ENCODE results near the gene TBC1D10B. TPM values are rescaled to one million over a fixed set of nuclear protein-coding genes. Genes with fewer than 3 reads are reported as not detected.
A peak's percentile ranks its signal among the peaks of the same experiment; 100 is the strongest.
"Not testable (repeated sequence)": the region's sequence is repeated elsewhere in the genome, so short reads cannot be mapped to it uniquely, and the experiment has no call there.

The TBC1D10B gene
- polyA plus RNA-seq, 3 donors = 37.9 to 46.2 (median 39.1) TPM

DNA sequence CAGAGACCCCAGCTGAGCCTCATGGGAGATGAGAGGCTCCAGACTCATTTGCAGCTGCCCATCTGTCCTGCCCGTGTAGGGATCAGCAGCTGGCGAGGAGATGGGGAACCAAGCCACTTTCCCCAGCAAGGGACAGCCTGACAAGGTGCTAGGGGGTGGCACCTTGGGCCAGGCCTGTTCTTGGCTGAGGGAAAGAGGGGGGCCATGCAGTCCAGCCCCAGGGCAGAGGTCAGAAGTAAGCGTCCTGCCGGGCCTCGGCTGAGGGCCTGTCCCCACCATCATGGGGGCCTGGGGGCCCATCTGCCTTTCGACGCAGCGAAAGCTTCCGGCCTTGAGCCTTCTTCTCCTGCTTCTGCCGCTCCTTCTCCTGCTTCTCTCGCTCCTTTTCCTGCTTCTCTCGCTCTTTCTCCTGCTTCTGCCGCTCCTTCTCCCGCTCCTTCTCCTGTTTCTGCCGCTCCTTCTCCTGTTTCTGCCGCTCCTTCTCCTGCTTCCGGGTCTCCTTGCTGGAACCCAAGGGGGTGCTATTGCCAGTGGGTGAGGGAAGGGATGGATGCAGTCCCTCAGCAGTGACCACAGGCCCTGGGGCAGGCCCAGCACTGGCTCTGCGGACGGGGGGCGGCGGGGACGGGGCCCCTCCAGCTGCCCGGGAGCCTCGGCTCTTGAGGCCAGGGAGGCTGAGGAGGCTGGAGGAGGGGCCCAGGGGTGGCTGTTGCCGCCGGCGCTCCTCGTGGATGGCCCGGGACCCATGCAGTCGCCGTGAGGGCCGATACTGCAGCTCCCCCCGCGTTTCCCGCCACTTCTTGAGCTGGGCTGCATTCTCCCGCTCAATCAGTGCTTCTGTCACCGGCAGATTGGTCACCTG, 12.3 kb downstream of the TBC1D10B start:
- DNase-seq = no peak

GRCh38 chr16:30357085-30357714, 13.1 kb downstream of the TBC1D10B start:
- DNase-seq = no peak

DNA sequence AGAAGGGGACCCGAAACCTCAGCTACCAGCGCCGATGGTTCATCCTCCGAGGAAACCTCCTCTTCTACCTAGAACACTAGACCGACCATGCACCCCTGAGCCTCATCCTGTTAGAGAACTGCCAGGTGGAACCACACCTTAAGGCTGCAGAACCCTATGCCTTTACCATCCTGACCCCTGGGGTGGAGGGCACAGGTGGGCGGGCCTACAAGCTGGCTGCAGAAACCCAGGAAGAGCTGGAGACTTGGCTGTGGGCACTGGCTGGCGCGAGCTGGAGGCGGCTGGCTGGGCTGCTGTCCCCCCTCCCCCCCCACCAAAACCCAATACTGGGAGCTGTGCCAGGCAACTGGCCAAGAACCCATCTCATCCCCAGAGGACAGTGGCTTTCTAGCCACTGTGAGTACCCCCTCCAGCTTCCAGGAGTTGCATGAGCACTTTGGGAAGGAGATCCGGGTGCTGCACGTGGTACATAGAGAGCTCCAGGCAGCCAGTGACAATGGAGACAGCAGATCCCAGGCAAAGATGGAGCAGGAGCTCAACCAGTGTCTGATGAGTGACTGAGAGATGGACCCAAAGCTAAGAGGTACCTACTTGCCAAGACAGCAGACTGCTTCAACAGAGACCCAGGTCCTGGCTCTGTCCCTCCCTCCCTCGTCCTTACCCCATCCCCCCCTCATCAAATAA, 13.8 kb downstream of the TBC1D10B start:
- no peak for DNase-seq

DNA sequence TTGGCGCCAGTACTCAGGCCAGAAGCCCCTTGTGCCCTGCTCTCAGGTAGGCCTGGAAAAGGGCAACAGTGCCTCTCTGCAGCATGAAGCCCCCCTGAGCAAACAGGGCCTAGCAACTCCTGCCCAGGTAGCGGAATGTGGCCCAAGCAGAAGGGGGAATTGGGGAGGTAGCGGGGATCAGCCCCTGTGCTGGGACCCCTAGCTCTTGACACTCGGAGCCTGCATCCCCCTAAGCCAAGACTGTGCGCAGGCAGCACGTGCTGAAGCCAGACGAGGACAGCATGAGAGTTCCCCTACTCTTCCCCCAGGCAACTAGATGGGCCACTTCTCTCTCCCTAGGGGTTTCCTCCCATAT, 14.4 kb downstream of the TBC1D10B start:
- DNase-seq = no peak

DNA sequence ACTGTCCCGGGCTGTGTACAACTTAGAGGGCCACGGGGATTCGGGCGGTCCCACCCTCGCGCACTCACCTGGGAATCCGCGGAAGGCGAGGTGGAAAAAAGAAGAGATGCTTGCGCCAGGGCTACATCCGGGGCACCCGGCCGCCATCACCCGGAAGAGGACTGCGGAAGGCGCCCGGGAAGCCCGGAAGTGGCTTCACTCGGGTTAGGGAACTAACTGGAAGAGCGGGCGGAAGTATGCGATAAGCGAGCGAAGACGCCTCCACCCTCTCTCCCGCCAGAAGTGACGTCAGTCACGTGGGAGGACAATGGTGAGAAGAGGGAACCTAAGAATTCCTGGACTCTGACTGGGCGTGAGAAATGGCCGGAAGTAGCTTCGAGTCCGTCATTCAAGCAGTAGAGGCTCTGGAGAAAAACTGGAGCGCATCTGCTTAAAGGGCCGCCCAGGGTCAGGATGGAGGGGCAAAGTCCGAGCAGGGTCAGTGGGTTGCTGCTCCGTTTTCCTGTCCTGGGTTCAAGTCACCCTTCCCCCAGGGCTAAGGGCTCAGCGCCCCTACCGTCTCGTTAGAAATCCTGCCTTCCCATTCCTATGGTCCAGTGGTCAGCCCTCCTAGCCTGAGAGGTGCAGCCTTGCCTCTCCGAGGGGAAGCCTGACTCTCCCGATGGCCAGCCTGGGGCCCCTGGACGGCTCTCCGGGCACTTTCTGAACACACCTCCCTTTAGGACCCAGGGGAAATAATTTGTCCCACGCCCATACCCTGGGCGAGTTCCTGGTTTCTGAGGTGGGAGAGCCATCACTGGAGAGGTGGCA, 14.9 kb downstream of the TBC1D10B start, which contains the start of gene CD2BP2:
Gene CD2BP2, minus strand, starts transcription at position 165 of the 810 bp plus-strand sequence. CDS start 627 bp downstream, outside the sequence.
- DNase-seq = peak; percentile 100

- DNase-seq = no peak
These were observed 15.7 kb downstream of the TBC1D10B start for GRCh38 chr16:30354423-30355143.

GRCh38 chr16:30353438-30354129, 16.7 kb downstream of the TBC1D10B start:
- no peak for DNase-seq

- no peak for DNase-seq
These were observed 17.5 kb downstream of the TBC1D10B start for GRCh38 chr16:30352488-30353401.

DNA sequence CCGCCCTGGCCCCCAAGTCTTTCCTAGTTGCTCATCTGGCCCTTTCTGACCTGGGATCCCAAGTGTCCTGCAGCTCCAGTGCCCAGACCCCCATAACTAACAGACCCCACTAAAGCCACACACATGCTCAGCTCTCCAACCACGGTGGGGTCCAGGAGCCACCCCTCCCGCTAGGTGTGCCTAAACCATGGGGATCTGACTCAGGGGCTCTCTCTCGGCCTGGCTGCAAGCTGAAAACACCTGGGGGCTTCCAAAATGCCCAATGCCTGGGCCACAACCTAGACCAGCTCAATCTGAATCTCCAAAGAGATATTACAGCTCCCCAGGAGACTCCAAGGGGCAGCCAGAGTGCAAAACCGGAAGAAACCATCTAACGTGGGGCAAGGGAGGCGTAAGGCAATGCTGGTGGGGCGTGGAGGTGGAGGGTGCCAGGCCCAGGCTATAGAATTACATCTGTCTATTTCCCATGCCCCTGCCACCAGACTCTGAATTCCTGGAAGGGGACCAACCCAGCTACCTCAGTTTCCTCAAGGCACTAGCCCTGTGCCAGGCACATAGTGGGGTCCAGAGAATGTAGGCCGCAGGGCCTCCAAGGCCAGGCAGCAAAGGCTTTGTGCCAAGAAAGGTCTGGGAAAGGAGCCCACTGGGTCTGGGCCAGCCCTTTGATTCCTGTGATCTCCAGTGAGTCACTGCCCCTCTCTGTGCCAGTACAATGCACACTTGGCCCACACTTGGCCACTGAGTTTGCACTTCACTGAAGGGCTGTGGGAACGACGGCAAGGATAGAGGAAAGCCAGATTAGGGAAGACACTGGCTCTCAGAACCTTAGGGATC, 18.5 kb downstream of the TBC1D10B start:
- no peak for DNase-seq

GRCh38 chr16:30351001-30351441, 19.3 kb downstream of the TBC1D10B start:
- DNase-seq = no peak

DNA sequence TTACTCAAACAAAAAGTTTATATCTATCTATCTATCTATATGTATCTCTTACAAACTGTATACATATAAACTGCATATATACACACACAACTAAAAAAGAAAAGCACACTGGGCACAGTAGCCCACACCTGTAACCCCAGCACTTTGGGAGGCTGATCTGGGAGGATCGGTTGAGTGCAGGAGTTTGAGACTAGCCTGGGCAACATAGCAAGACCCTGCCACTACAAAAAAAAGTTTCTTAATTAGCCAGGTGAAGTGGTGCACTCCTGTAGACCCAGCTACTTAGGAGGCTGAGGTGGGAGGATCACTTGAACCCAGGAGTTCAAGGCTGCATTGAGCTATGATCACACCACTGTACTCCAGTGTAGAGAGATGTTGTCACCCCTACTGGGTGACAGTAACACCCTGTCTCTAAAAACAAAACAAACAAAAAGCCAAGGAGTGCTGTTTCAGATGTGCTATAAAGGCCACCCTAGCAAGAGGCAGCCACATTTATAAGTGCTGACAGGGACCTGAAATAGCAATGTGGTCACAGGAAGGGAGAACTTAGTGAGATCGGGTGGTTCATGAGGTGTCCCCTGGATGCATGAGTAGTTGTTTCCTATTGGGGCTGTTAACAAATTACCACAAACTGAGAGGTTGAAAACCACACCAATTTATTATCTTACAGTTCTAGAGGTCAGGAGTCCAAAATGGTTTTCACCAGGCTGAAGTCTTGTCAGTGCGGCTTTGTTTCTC, 20.0 kb downstream of the TBC1D10B start:
- DNase-seq = no peak

DNA sequence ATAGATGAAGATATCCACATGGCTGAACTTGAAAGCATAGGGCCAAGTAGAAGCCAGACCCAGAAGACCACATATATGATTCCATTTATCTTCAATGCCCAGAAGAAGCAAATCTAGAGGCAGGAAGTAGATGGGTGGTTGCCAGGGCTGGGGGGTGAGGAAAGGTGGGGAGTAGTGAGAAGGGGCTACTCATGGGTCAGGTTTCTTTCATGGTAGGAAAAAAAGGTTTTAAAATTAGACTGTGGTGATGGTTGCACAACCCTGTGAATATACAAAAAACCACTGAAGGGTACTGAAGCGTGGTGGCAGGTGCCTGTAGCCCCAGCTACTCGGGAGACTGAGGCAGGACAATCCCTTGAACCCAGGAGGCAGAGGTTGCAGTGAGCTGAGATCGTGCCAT, 20.6 kb downstream of the TBC1D10B start:
- DNase-seq = no peak

GRCh38 chr16:30348929-30349328, 21.4 kb downstream of the TBC1D10B start:
- no peak for DNase-seq

DNA sequence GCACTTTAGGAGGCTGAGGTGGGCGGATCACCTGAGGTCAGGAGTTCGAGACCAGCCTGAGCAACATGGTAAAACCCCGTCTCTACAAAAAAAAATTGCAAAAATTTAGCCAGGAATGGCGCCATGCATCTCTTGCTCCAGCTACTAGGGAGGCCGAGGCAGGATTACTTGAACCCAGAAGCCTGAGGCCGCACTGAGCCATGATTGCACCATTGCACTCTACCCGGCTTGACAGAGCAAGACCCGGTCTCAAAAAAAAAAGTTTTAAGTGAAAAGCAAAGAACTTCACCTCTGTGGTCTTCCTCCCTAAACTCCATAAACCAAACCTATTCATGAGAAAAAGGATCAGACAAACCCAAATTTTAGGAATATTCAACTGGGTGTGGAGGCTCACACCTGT, 22.2 kb downstream of the TBC1D10B start:
- DNase-seq = no peak

GRCh38 chr16:30346286-30346685, 24.0 kb downstream of the TBC1D10B start:
- DNase-seq = no peak

GRCh38 chr16:30343491-30343820, 26.8 kb downstream of the TBC1D10B start:
- not testable (repeated sequence) for DNase-seq

- no peak for DNase-seq
These were observed 27.4 kb downstream of the TBC1D10B start for GRCh38 chr16:30342751-30343490.

All from renal pelvis (tissue), 4 donors.